Astrocyte of the hippocampus (primary cell): ENCODE measurements around the gene ZCCHC8.

Experiments
- DNase-seq: peaks from one replicate; pipeline ENCODE4 v3.0.0; 2011; ENCODE audit warnings: low read depth, low spot score

Gene ZCCHC8

DNA sequence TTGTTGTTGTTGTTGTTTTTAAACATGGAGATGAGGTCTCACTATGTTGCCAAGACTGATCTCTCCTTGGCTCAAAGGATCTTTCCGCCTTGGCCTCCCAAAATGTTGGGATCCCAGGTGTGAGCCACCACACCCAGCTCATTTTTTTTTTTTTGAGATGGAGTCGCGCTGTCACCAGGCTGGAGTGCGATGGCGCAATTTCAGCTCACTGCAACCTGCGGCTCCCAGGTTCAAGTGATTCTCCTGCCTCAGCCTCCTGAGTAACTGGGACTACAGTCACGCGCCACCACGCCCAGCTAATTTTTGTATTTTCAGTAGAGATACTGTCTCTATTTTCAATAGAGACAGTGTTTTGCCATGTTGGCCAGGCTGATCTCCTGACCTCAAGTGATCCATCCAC, 73.3 kb downstream of the ZCCHC8 start:
- no peak for DNase-seq

DNA sequence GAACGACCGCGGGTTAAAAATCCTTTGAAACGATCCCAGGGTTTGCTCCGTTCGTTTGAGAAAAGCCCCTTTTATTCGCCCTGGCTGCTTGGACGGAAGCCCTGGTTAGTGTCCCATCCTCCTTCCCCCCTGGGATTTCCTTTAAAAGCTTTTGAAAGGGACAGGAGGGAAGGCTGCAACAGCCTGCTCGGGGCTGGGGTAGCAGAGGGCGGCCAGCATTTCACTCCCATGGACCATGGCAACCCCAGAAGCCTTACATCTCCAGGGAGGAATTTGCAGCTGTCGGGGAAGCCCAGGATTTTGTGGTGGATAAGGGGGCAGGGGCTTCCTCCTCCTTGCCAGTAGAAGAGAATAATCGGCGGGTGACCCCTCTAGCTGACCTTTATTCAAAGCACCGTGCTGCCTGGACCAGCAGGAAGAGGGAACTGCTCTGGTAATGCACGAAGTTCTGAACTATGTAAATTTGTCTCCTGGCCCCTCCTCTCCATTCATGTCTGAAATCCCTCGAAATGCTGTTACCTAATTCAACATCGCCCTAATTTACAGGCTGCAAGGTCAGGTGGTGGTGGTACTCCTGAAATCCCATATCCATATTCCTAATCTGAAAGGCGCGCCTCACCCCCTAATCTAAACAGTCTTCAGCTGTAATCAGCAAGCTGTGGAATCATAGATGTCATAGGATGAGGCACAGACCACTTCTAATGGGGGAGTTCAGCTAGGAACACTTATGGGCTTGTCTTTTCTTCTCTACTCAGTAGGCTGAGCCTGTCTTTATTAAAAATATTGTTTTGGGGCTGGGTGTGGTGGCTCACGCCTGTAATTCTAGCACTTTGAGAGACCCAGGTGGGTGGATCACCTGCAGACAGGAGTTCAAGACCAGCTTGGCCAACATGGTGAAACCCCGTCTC, 77.2 kb downstream of the ZCCHC8 start:
- peak; percentile 63 for DNase-seq

- DNase-seq, result peak; percentile 76
These were observed 77.9 kb downstream of the ZCCHC8 start for GRCh38 chr12:122422730-122423257.

DNA sequence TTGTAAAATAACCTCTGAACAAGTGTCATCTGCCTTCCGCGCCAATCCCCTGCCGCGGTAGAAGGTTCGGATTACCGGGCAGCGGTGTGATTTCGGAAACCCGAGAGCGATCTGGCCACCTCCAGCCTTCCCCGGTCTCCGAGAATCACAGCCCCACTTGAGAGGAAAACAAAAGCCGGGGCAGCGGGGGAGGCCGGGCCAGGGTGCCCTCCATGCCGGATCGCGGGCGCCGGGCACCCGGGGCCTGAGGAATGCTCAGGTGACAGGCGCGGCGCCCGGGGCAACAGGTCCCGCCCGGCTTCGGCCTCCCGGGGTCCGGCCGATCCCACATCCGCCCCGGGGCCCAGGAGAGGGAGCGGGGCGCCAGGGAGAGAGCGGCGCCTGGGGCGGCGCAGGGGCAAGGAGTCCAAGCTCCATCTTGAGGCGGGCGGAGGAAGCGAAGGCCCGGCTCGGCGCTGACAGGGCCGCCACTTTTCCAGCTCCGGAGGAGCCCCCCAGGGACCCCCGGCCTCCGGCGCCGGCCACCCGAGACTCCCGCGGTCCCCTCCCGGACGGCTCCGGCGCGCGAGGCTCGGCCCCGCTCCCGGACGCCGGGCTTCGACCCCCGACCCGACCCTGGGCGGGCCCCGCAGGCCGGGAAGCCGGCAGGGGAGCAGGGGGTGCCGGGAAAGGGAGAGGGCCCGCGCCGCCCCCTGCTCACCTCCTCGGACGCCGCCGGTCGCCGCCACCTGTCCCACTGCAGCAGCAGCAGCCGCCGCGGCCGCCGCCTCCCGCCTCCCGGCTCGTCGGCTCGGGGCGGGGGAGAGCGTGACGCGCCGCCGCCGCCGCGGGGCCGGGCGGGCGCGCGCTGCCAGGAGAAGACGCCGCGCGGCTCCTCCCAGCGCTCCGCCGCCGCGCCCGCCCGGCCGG, 78.7 kb downstream of the ZCCHC8 start, which contains the start of gene CLIP1:
Gene CLIP1, minus strand, starts transcription at position 849 of the 909 bp plus-strand sequence. CDS start 42,217 bp downstream, outside the sequence.
- peak; percentile 91 for DNase-seq
